Keratinocyte (primary cell): ENCODE data around the gene GPRC5B. TPM values are rescaled to one million over a fixed set of nuclear protein-coding genes. Genes with fewer than 3 reads are reported as not detected.

Experiments used
- DNase-seq: peaks from one replicate; pipeline ENCODE4 v3.0.0-alpha.2; 2011; ENCODE audit warnings: low read depth, missing footprints, low spot score
- FAIRE-seq: peaks from 2 replicates; lab custom pipeline; 2011; peaks lifted over from hg19 to GRCh38; lab: Jason Lieb, UNC
- H2AFZ ChIP-seq: 2 replicates; pipeline ENCODE4 v1.6.0; 2012; ENCODE audit warnings: low read length, control low read depth, inconsistent platforms; ENCODE audit not compliant: control insufficient read depth
- H3K27ac ChIP-seq: 2 replicates; pipeline ENCODE4 v1.5.1; 2011; ENCODE audit warnings: low read length; ENCODE audit not compliant: control insufficient read depth, insufficient read depth
- H3K27me3 ChIP-seq: 3 replicates; pipeline ENCODE4 v1.6.0; 2011; ENCODE audit warnings: low read length; ENCODE audit not compliant: control insufficient read depth, insufficient read depth; ENCODE audit errors: extremely low read depth
- H3K36me3 ChIP-seq, 2 experiments: 2 replicates in 1 of 2; 3 replicates in 1 of 2; pipeline ENCODE4 v1.5.1; 2011; ENCODE audit warnings: low read length in 2 of 2, mild to moderate bottlenecking in 1 of 2; ENCODE audit not compliant: control insufficient read depth in 2 of 2, insufficient read depth in 2 of 2; ENCODE audit errors: extremely low read depth in 1 of 2
- H3K4me1 ChIP-seq: 3 replicates; pipeline ENCODE4 v1.5.1; 2011; ENCODE audit warnings: low read length; ENCODE audit not compliant: control insufficient read depth, insufficient read depth; ENCODE audit errors: extremely low read depth
- H3K4me2 ChIP-seq: 3 replicates; pipeline ENCODE4 v1.6.0; 2011; ENCODE audit warnings: low read depth, low read length; ENCODE audit not compliant: control insufficient read depth, insufficient read depth; ENCODE audit errors: extremely low read depth
- H3K4me3 ChIP-seq, 3 experiments: fragments of 200-600 bp in 1 of 3; sonication (generic) in 1 of 3; 2 replicates in 2 of 3; 3 replicates in 1 of 3; pipeline ENCODE4 v1.5.1; 2011 to 2016; ENCODE audit warnings: low read length in 3 of 3, mild to moderate bottlenecking in 3 of 3, control low read depth in 2 of 3, inconsistent platforms in 1 of 3, low read depth in 1 of 3, mixed read lengths in 1 of 3, mixed run types in 1 of 3, moderate library complexity in 1 of 3; ENCODE audit not compliant: control insufficient read depth in 2 of 3, insufficient read depth in 2 of 3; ENCODE audit errors: extremely low read depth in 1 of 3
- H3K79me2 ChIP-seq: 2 replicates; pipeline ENCODE4 v1.6.0; 2012; ENCODE audit warnings: low read length; ENCODE audit not compliant: control insufficient read depth, insufficient read depth
- H3K9ac ChIP-seq: 3 replicates; pipeline ENCODE4 v1.6.0; 2011; ENCODE audit warnings: low read length; ENCODE audit not compliant: control insufficient read depth, insufficient read depth; ENCODE audit errors: extremely low read depth
- H3K9me1 ChIP-seq: 3 replicates; pipeline ENCODE4 v1.6.0; 2011; ENCODE audit warnings: low read length; ENCODE audit not compliant: control insufficient read depth, insufficient read depth; ENCODE audit errors: extremely low read depth
- H3K9me3 ChIP-seq: 2 replicates; pipeline ENCODE4 v1.5.1; 2012; ENCODE audit warnings: low read depth, low read length; ENCODE audit not compliant: control insufficient read depth
- H4K20me1 ChIP-seq: 3 replicates; pipeline ENCODE4 v1.6.0; 2011; ENCODE audit warnings: low read length; ENCODE audit not compliant: control insufficient read depth, insufficient read depth; ENCODE audit errors: extremely low read depth
- EZH2 ChIP-seq: IDR thresholded peaks from one replicate; pipeline ENCODE4 v1.6.1; 2012; ENCODE audit warnings: inconsistent platforms, mild to moderate bottlenecking, low read length, moderate library complexity
- dilution Hi-C: fragments of 300-500 bp; cut with MboI; formaldehyde crosslinking; loops from one replicate; pipeline ENCODE4 v1.7.0; 2020; ENCODE audit warnings: low sequenced_read_pairs; ENCODE audit not compliant: extremely low pct_ligation_motif_present
- polyA plus RNA-seq, 5 experiments: library from polyadenylated mRNA; depleted of rRNA in 3 of 5; stranded (reverse) in 3 of 5; stranded (forward) in 1 of 5; unstranded in 1 of 5; fragments of >200 nt; gene quantifications; 1 replicate in 1 of 5; 2 replicates in 3 of 5; 3 replicates in 1 of 5; pipeline versions ENCODE4 v1.2.1 to v1.2.3, GENCODE V29; 2011 to 2012; ENCODE audit warnings: missing spikeins in 2 of 5, low read depth in 1 of 5, low replicate concordance in 1 of 5
- TF ChIP-seq, protein P1 (sequence below), 3 experiments: IDR thresholded peaks in 1 of 3; conservative IDR thresholded peaks in 1 of 3; optimal IDR thresholded peaks in 1 of 3; 2 replicates in 2 of 3; 3 replicates in 1 of 3; pipeline versions ENCODE3 to v1.5.1; 2011; ENCODE audit warnings: low read length in 3 of 3, mild to moderate bottlenecking in 3 of 3, moderate library complexity in 2 of 3, control low read depth in 1 of 3, inconsistent platforms in 1 of 3; ENCODE audit not compliant: insufficient read depth in 2 of 3; ENCODE audit errors: extremely low read depth in 1 of 3

Gene GPRC5B
- polyA plus RNA-seq, 1 donor (not counting 4 experiments of a cell fraction or from before 2014, with no cell fraction given): 0.03 TPM

DNA sequence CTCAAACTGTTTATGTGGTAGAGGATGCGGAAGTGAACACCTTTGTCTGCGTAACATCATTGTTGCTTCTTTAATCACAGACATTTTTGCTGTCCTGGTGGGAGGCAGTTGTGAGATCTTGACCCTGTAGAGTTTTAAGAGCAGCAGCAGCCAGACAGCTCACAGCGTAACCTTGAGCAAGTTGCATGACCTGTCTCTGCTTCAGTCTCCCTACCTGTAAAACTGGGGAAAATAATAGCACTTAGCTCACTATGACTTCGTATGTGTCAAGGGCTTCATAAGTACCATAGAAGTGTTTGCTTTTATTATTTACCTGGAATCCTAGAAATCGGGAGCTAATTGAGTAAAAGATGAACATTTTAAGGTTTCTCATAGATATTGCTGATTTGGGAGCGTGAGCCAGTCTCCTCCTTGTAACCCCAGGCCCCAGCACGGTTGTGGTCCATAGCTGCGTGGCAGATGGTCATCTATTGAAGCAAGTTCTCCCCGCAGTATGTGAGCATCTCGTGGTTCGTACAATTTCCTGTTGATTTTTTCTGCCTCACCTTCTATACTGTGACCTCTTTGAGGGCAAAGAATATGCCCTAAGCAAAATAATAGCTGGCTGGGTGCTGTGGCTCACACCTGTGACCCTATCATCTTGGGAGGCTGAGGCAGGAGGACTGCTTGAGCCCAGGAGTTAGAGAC lies 34.4 kb downstream of the GPRC5B start:
- DNase-seq (no peak), FAIRE-seq (no peak)
- H3K9me3 ChIP-seq: no peaks in the 10 kb centered on the region
- no peak overlapping the region for H3K4me2 ChIP-seq
- no peaks in the 10 kb centered on the region for H3K36me3 ChIP-seq
- H4K20me1 ChIP-seq: no peaks in the 10 kb centered on the region
- H3K9ac ChIP-seq: no peak overlapping the region
- H3K9me1 ChIP-seq: no peaks in the 10 kb centered on the region
- TF ChIP-seq, protein P1, sequence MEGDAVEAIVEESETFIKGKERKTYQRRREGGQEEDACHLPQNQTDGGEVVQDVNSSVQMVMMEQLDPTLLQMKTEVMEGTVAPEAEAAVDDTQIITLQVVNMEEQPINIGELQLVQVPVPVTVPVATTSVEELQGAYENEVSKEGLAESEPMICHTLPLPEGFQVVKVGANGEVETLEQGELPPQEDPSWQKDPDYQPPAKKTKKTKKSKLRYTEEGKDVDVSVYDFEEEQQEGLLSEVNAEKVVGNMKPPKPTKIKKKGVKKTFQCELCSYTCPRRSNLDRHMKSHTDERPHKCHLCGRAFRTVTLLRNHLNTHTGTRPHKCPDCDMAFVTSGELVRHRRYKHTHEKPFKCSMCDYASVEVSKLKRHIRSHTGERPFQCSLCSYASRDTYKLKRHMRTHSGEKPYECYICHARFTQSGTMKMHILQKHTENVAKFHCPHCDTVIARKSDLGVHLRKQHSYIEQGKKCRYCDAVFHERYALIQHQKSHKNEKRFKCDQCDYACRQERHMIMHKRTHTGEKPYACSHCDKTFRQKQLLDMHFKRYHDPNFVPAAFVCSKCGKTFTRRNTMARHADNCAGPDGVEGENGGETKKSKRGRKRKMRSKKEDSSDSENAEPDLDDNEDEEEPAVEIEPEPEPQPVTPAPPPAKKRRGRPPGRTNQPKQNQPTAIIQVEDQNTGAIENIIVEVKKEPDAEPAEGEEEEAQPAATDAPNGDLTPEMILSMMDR (optimal IDR thresholded peaks at IDR 0.05 in 1 of 3, IDR thresholded peaks at IDR 0.05 in 1 of 3, conservative IDR thresholded peaks at IDR 0.05 in 1 of 3; ENCODE audit: extremely low read depth in 1 of 3, insufficient read depth in 2 of 3, low read length in 3 of 3): no peak
- TF ChIP-seq EZH2: no peak
- no peak overlapping the region for H3K4me3 ChIP-seq
- no peaks in the 10 kb centered on the region for H3K27me3 ChIP-seq
- H3K4me1 ChIP-seq: no peaks in the 10 kb centered on the region
- no peak overlapping the region for H3K27ac ChIP-seq
- dilution Hi-C loops: no loop called here
- no peak overlapping the region for H2AFZ ChIP-seq
- H3K79me2 ChIP-seq: no peaks in the 10 kb centered on the region

DNA sequence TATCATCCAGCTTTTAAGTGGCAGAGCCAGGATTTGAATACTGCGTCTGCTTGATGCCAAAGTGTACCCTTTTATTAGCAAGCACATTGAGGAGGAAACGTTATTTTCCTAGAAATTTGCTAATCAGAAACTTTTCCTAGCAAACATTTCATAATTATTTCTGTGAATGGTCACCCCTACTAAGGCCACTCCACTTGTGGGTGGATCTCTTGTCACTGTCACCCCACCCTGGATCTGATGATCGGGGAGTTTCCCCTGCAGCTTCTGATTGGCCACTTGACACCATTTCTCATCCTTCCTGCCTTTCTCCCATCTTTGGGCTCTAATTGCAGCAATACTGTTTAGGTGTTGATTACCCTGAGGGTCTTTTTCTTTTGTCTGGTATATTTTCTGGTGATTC lies 35.9 kb downstream of the GPRC5B start:
- H4K20me1 ChIP-seq: no peaks in the 10 kb centered on the region
- no peak overlapping the region for H3K4me3 ChIP-seq
- no peaks in the 10 kb centered on the region for H3K4me1 ChIP-seq
- H3K9me3 ChIP-seq: no peaks in the 10 kb centered on the region
- H3K9ac ChIP-seq: no peak overlapping the region
- TF ChIP-seq EZH2: no peak
- TF ChIP-seq, protein P1 (optimal IDR thresholded peaks at IDR 0.05 in 1 of 3, IDR thresholded peaks at IDR 0.05 in 1 of 3, conservative IDR thresholded peaks at IDR 0.05 in 1 of 3; ENCODE audit: extremely low read depth in 1 of 3, insufficient read depth in 2 of 3, low read length in 3 of 3): no peak
- no peaks in the 10 kb centered on the region for H3K27me3 ChIP-seq
- dilution Hi-C loops: no loop called here
- H3K27ac ChIP-seq: no peak overlapping the region
- H3K4me2 ChIP-seq: no peak overlapping the region
- no peak overlapping the region for H2AFZ ChIP-seq
- H3K9me1 ChIP-seq: no peaks in the 10 kb centered on the region
- no peak for DNase-seq
- no peaks in the 10 kb centered on the region for H3K79me2 ChIP-seq
- FAIRE-seq: no peak
- no peaks in the 10 kb centered on the region for H3K36me3 ChIP-seq
